SU-DHL-6 (cell line): ENCODE measurements around the gene AGRP.

Experiments
- H2AFZ ChIP-seq: fragments of 200-600 bp; sonication (generic); 2 replicates; pipeline ENCODE4 v1.6.1; 2014; ENCODE audit warnings: low read depth, mild to moderate bottlenecking, moderate library complexity, mixed read lengths, antibody characterized with exemption, low read length; ENCODE audit not compliant: severe bottlenecking
- H3F3A ChIP-seq: fragments of 200-600 bp; shearing (Covaris generic); 2 replicates; pipeline ENCODE4 v1.6.0; 2016; ENCODE audit warnings: antibody characterized with exemption, mild to moderate bottlenecking; ENCODE audit not compliant: insufficient read depth
- H3K27ac ChIP-seq: fragments of 200-600 bp; sonication (generic); 2 replicates; pipeline ENCODE4 v1.5.1; 2016; ENCODE audit warnings: low read depth, mild to moderate bottlenecking, low read length, moderate library complexity, mixed read lengths
- H3K27me3 ChIP-seq: fragments of 200-600 bp; sonication (generic), shearing (Covaris generic); 2 replicates; pipeline ENCODE4 v1.6.0; 2014; ENCODE audit warnings: mild to moderate bottlenecking, low read length
- H3K36me3 ChIP-seq: fragments of 200-600 bp; sonication (generic); 2 replicates; pipeline ENCODE4 v1.6.1; 2014; ENCODE audit warnings: mild to moderate bottlenecking, low read length, mixed read lengths
- H3K4me2 ChIP-seq: fragments of 300-600, 200-600 bp; shearing (Covaris generic), sonication (generic); 2 replicates; pipeline ENCODE4 v1.6.0; 2014; ENCODE audit warnings: low read length, low read depth, mild to moderate bottlenecking; ENCODE audit not compliant: poor library complexity, severe bottlenecking
- H3K4me3 ChIP-seq: fragments of 200-600 bp; sonication (generic); 2 replicates; pipeline ENCODE4 v1.5.1; 2014; ENCODE audit warnings: antibody characterized with exemption, low read length, mild to moderate bottlenecking, mixed read lengths; ENCODE audit not compliant: insufficient read depth, poor library complexity, severe bottlenecking
- H3K79me2 ChIP-seq: fragments of 200-600 bp; sonication (generic); 2 replicates; pipeline ENCODE4 v1.6.1; 2014; ENCODE audit warnings: mild to moderate bottlenecking, low read length, moderate library complexity; ENCODE audit not compliant: insufficient read depth
- H3K9ac ChIP-seq: fragments of 200-600 bp; sonication (generic); 2 replicates; pipeline ENCODE4 v1.7.0; 2014; ENCODE audit warnings: mild to moderate bottlenecking, low read length
- H3K9me2 ChIP-seq: fragments of 200-600 bp; sonication (generic); replicated peaks from 2 replicates; pipeline ENCODE4 v1.6.1; 2014; ENCODE audit warnings: low read length; ENCODE audit not compliant: insufficient read depth
- H3K9me3 ChIP-seq: fragments of 200-600 bp; sonication (generic); 2 replicates; pipeline ENCODE4 v1.6.1; 2014; ENCODE audit warnings: low read length, mixed read lengths; ENCODE audit not compliant: insufficient read depth
- H4K20me1 ChIP-seq: fragments of 200-600 bp; sonication (generic); 2 replicates; pipeline ENCODE4 v1.6.1; 2014; ENCODE audit warnings: low read depth, mild to moderate bottlenecking, antibody characterized with exemption, low read length, moderate library complexity, mixed read lengths
- EZH2phosphoT487 ChIP-seq: fragments of 200-600 bp; sonication (generic), shearing (Covaris generic); conservative IDR thresholded peaks from 2 replicates; pipeline ENCODE4 v1.6.1; 2018; ENCODE audit warnings: mild to moderate bottlenecking, antibody characterized with exemption, low read length, moderate library complexity, mixed read lengths
- TF ChIP-seq, protein P1 (sequence below): fragments of 200-600 bp; sonication (generic); IDR thresholded peaks from one replicate; pipeline ENCODE4 v1.5.1; 2017; ENCODE audit warnings: antibody characterized with exemption, mild to moderate bottlenecking, low read length, moderate library complexity; ENCODE audit not compliant: insufficient read depth, poor library complexity, severe bottlenecking

The AGRP gene

DNA sequence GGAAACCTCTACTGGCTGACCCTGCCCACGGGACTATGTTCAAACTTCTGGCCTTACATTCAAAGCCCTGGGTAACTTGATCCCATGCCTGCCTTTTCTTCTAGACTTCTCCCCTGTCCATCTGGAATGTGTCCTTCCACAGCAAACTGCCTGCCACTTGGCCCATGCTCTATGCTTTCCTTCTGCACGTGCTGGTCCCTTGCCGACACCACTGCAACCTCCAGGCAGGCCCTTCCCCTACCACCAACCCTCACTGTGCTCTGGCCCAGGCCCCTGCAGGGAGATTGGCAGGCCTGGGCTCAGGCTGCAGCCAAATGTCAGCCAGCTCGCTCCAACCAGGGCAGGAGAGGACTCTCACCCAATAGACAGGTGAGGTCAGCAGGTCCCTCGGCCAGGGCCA lies 41.4 kb downstream of the AGRP start:
- no peaks in the 10 kb centered on the region for H3F3A ChIP-seq
- no peak overlapping the region for H3K9ac ChIP-seq
- no peaks in the 10 kb centered on the region for H4K20me1 ChIP-seq
- TF ChIP-seq, protein P1, sequence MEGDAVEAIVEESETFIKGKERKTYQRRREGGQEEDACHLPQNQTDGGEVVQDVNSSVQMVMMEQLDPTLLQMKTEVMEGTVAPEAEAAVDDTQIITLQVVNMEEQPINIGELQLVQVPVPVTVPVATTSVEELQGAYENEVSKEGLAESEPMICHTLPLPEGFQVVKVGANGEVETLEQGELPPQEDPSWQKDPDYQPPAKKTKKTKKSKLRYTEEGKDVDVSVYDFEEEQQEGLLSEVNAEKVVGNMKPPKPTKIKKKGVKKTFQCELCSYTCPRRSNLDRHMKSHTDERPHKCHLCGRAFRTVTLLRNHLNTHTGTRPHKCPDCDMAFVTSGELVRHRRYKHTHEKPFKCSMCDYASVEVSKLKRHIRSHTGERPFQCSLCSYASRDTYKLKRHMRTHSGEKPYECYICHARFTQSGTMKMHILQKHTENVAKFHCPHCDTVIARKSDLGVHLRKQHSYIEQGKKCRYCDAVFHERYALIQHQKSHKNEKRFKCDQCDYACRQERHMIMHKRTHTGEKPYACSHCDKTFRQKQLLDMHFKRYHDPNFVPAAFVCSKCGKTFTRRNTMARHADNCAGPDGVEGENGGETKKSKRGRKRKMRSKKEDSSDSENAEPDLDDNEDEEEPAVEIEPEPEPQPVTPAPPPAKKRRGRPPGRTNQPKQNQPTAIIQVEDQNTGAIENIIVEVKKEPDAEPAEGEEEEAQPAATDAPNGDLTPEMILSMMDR = no peak
- TF ChIP-seq EZH2phosphoT487 = no peak
- H3K4me2 ChIP-seq = no peak overlapping the region
- no peaks in the 10 kb centered on the region for H3K9me2 ChIP-seq
- no peak overlapping the region for H3K4me3 ChIP-seq
- H2AFZ ChIP-seq = no peak overlapping the region
- no peak overlapping the region for H3K27ac ChIP-seq
- no peaks in the 10 kb centered on the region; the same call in 1 of the 2 replicates for H3K79me2 ChIP-seq
- H3K27me3 ChIP-seq = no peaks in the 10 kb centered on the region
- no peaks in the 10 kb centered on the region for H3K36me3 ChIP-seq
- H3K9me3 ChIP-seq = no peaks in the 10 kb centered on the region

DNA sequence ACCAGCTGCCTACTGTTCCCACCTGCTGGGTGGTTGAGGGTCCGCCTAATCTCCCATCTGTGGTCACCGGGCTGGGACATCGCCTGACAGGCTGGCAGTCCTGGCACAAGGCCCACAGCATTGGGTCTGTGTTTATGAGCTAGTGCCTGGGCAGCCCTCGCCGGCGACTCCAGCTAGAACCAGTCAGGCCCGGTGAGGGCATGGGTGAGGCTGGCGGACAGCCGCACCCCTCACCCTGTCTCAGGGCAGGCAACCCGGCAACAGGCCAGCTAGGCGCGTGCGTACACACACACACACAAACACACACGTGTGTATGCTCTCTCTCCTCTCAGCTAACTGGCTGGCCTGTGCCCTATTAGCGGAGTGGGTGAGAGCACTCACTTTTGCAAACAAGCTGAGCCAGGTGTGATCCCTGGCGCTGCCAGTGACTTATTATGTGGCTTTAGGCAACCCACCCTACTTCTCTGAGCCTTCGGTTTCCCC lies 42.0 kb downstream of the AGRP start:
- H2AFZ ChIP-seq = no peak overlapping the region
- H3K4me2 ChIP-seq = no peak overlapping the region
- H3K9me3 ChIP-seq = no peaks in the 10 kb centered on the region
- no peaks in the 10 kb centered on the region for H3K27me3 ChIP-seq
- TF ChIP-seq, protein P1 = no peak
- TF ChIP-seq EZH2phosphoT487 = no peak
- no peak overlapping the region for H3K27ac ChIP-seq
- H3K9me2 ChIP-seq = no peaks in the 10 kb centered on the region
- H3K79me2 ChIP-seq = no peaks in the 10 kb centered on the region; the same call in 1 of the 2 replicates
- no peaks in the 10 kb centered on the region for H3F3A ChIP-seq
- H4K20me1 ChIP-seq = no peaks in the 10 kb centered on the region
- no peak overlapping the region for H3K9ac ChIP-seq
- H3K36me3 ChIP-seq = no peaks in the 10 kb centered on the region
- no peak overlapping the region for H3K4me3 ChIP-seq

DNA sequence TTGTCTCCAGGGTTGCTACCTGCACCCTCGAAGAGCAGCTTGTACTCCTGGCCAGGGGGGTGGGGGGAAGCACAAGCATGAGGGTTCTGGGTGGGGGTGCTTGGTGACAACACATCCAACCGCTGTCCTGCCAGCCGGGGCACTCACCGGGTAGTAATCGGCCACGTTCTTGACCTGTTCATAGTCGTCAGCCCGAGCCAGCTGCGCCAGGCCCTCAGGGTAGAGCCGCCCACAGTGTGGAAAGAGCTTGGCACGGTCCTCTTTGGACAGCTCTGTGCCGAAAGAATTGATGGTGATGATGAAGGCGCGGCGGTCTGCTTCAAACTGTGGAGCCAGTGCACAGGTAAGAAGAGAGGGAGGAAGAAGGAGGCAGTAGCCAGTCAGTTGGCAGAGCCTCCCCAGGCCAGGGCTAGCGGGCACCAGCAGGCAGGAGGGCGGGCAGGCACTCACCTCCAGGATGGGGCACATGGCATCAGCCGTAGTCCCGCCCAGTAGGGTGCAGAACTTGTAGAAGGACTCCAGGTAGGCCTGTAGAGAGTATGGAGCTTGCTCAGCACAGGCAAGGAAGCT lies 44.4 kb downstream of the AGRP start:
- H3K9ac ChIP-seq = no peak overlapping the region
- TF ChIP-seq, protein P1 = no peak
- no peak for TF ChIP-seq EZH2phosphoT487
- no peaks in the 10 kb centered on the region for H3K9me2 ChIP-seq
- no peaks in the 10 kb centered on the region for H3K79me2 ChIP-seq
- no peak overlapping the region for H3K27ac ChIP-seq
- H3K36me3 ChIP-seq = no peaks in the 10 kb centered on the region
- no peak overlapping the region for H3K4me3 ChIP-seq
- H2AFZ ChIP-seq = no peak overlapping the region
- H3K4me2 ChIP-seq = no peak overlapping the region
- no peaks in the 10 kb centered on the region for H3K27me3 ChIP-seq
- no peaks in the 10 kb centered on the region for H3F3A ChIP-seq
- H3K9me3 ChIP-seq = no peaks in the 10 kb centered on the region
- no peaks in the 10 kb centered on the region for H4K20me1 ChIP-seq
